Suprapubic skin (tissue), 4 donors: ENCODE measurements around the gene PIK3R2.

ENCODE experiments used
- CTCF ChIP-seq, 2 donors: fragments of 200-600 bp in 1 of 2; fragments of 450-650 bp in 1 of 2; sonication (generic) in 1 of 2; IDR thresholded peaks; one replicate each; pipeline ENCODE4 v1.5.1; 2016 to 2019; ENCODE audit warnings: antibody characterized with exemption in 2 of 2, mild to moderate bottlenecking in 1 of 2, moderate library complexity in 1 of 2
- POLR2A ChIP-seq, 2 donors: fragments of 450-650 bp; IDR thresholded peaks; one replicate each; pipeline ENCODE4 v1.6.1; 2017; ENCODE audit warnings: antibody characterized with exemption in 2 of 2, mild to moderate bottlenecking in 2 of 2, moderate library complexity in 2 of 2
- POLR2AphosphoS5 ChIP-seq, 3 donors: sonication (generic); formaldehyde crosslinking; IDR thresholded peaks; one replicate each; pipeline ENCODE4 v1.6.1; 2017; ENCODE audit warnings: antibody characterized with exemption in 3 of 3

- TF ChIP-seq CTCF (IDR thresholded peaks at IDR 0.05), result no peak
- TF ChIP-seq POLR2A (IDR thresholded peaks at IDR 0.05), result no peak
- no peak for TF ChIP-seq POLR2AphosphoS5 (IDR thresholded peaks at IDR 0.05)
These were observed 30.5 kb upstream of the PIK3R2 start for GRCh38 chr19:18122424-18122823.
